MM.1S (cell line): Measurements from ENCODE around the gene ALAS1.

Source experiments
- CTCF ChIP-seq: fragments of 300-600 bp; sonication (generic); IDR thresholded peaks from 2 replicates; pipeline ENCODE4 v1.5.1; 2016; ENCODE audit warnings: antibody characterized with exemption, low read length, mixed read lengths
- EZH2 ChIP-seq: fragments of 300-600 bp; sonication (generic); optimal IDR thresholded peaks from 2 replicates; pipeline ENCODE3; 2017; ENCODE audit warnings: low read depth, mild to moderate bottlenecking, antibody characterized with exemption, low read length, mixed read lengths

- TF ChIP-seq CTCF: no peak
- TF ChIP-seq EZH2: no peak
These were observed 48.9 kb downstream of the ALAS1 start for GRCh38 chr3:52246728-52247408.
